OCI-LY1 (cell line): ENCODE results near the gene MAPK13.
A peak's percentile ranks its signal among the peaks of the same experiment; 100 is the strongest.

ENCODE experiments used
- H2AFZ ChIP-seq: fragments of 200-600 bp; sonication (generic), shearing (Covaris generic); 2 replicates; pipeline ENCODE4 v1.6.0; 2014; ENCODE audit warnings: antibody characterized with exemption, mild to moderate bottlenecking, low read length
- H3F3A ChIP-seq: fragments of 200-600 bp; sonication (generic), shearing (Covaris generic); 2 replicates; pipeline ENCODE4 v1.6.0; 2014; ENCODE audit warnings: mild to moderate bottlenecking, antibody characterized with exemption, low read length, moderate library complexity; ENCODE audit not compliant: insufficient read depth
- H3K27ac ChIP-seq: fragments of 200-600 bp; sonication (generic); 2 replicates; pipeline ENCODE4 v1.5.1; 2014; ENCODE audit warnings: low read length, mixed run types, mild to moderate bottlenecking, low read depth; ENCODE audit not compliant: poor library complexity, severe bottlenecking
- H3K27me3 ChIP-seq: fragments of 200-600 bp; sonication (generic); 2 replicates; pipeline ENCODE4 v1.6.0; 2014; ENCODE audit warnings: antibody characterized with exemption, mild to moderate bottlenecking, low read length, moderate library complexity; ENCODE audit not compliant: insufficient read depth
- H3K36me3 ChIP-seq: fragments of 200-600 bp; sonication (generic); 2 replicates; pipeline ENCODE4 v1.6.1; 2014; ENCODE audit warnings: mild to moderate bottlenecking, antibody characterized with exemption, low read length, moderate library complexity, mixed read lengths; ENCODE audit not compliant: insufficient read depth
- H3K4me1 ChIP-seq: fragments of 200-600 bp; sonication (generic); 2 replicates; pipeline ENCODE4 v1.5.1; 2014; ENCODE audit warnings: mild to moderate bottlenecking, low read length, moderate library complexity; ENCODE audit not compliant: insufficient read depth, severe bottlenecking
- H3K4me2 ChIP-seq: fragments of 200-600 bp; sonication (generic), shearing (Covaris generic); 2 replicates; pipeline ENCODE4 v1.6.1; 2014; ENCODE audit warnings: low read length
- H3K4me3 ChIP-seq: fragments of 200-600 bp; sonication (generic); 2 replicates; pipeline ENCODE4 v1.5.1; 2014; ENCODE audit warnings: low read length, low read depth, mild to moderate bottlenecking, mixed read lengths; ENCODE audit not compliant: poor library complexity, severe bottlenecking
- H3K79me2 ChIP-seq: fragments of 200-600 bp; shearing (Covaris generic); 2 replicates; pipeline ENCODE4 v1.6.1; 2016; ENCODE audit warnings: mixed run types, low read length, mixed read lengths; ENCODE audit not compliant: insufficient read depth
- H3K9ac ChIP-seq: fragments of 200-600 bp; sonication (generic), shearing (Covaris generic); 2 replicates; pipeline ENCODE4 v1.6.1; 2014; ENCODE audit warnings: mild to moderate bottlenecking, low read length, mixed read lengths
- H3K9me2 ChIP-seq: fragments of 200-600 bp; sonication (generic), shearing (Covaris generic); 2 replicates; pipeline ENCODE4 v1.6.1; 2014; ENCODE audit warnings: low read depth, mild to moderate bottlenecking, low read length, mixed read lengths
- H3K9me3 ChIP-seq: fragments of 200-600 bp; shearing (Covaris generic); 2 replicates; pipeline ENCODE4 v1.6.1; 2014; ENCODE audit warnings: low read length, mixed read lengths
- H4K20me1 ChIP-seq: fragments of 200-600 bp; sonication (generic), shearing (Covaris generic); 2 replicates; pipeline ENCODE4 v1.6.0; 2016; ENCODE audit warnings: mild to moderate bottlenecking, low read length; ENCODE audit not compliant: insufficient read depth
- EZH2 ChIP-seq: fragments of 200-600 bp; sonication (generic), shearing (Covaris generic); IDR thresholded peaks from 2 replicates; pipeline ENCODE4 v1.8.0; 2017; ENCODE audit warnings: borderline replicate concordance, mixed run types, mild to moderate bottlenecking, antibody characterized with exemption, low read length, moderate library complexity, mixed read lengths
- TF ChIP-seq, protein P1 (sequence below): fragments of 200-600 bp; sonication (generic), shearing (Covaris generic); IDR thresholded peaks from 2 replicates; pipeline ENCODE4 v1.5.1; 2017; ENCODE audit warnings: mild to moderate bottlenecking, antibody characterized with exemption, low read length, moderate library complexity, mixed read lengths

The MAPK13 gene

DNA sequence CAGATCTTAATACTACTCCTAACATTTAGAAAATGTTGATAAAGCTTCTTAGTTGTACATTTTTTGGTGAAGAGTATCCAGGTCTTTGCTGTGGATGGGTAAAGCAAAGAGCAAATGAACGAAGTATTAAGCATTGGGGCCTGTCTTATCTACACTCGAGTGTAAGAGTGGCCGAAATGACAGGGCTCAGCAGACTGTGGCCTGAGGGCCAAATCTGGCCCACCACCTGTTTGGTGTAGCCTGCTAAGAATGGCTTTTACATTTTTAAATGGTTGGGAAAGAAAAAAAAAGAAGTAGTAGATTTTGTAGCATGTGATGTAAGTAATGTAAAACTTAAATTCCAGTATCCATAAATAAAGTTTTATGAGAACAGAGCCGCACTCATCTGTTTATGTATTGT, 19.4 kb upstream of the MAPK13 start:
- Histone ChIP-seq H3K4me1 (peaks cover 73% of the 10 kb centered on the region), H3K9ac (no peak overlapping the region), H3K79me2 (no peaks in the 10 kb centered on the region), H3K27me3 (no peaks in the 10 kb centered on the region), H4K20me1 (no peaks in the 10 kb centered on the region), H3K9me2 (no peaks in the 10 kb centered on the region), H3K27ac (peak overlapping the region; percentile 90), H3K4me2 (no peak overlapping the region), H3K4me3 (no peak overlapping the region), H3K9me3 (no peaks in the 10 kb centered on the region), H3F3A (no peaks in the 10 kb centered on the region), H2AFZ (no peak overlapping the region), H3K36me3 (peaks cover 18% of the 10 kb centered on the region; the same call in 1 of the 2 replicates)
- no peak for TF ChIP-seq EZH2
- TF ChIP-seq, protein P1, sequence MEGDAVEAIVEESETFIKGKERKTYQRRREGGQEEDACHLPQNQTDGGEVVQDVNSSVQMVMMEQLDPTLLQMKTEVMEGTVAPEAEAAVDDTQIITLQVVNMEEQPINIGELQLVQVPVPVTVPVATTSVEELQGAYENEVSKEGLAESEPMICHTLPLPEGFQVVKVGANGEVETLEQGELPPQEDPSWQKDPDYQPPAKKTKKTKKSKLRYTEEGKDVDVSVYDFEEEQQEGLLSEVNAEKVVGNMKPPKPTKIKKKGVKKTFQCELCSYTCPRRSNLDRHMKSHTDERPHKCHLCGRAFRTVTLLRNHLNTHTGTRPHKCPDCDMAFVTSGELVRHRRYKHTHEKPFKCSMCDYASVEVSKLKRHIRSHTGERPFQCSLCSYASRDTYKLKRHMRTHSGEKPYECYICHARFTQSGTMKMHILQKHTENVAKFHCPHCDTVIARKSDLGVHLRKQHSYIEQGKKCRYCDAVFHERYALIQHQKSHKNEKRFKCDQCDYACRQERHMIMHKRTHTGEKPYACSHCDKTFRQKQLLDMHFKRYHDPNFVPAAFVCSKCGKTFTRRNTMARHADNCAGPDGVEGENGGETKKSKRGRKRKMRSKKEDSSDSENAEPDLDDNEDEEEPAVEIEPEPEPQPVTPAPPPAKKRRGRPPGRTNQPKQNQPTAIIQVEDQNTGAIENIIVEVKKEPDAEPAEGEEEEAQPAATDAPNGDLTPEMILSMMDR, result no peak

DNA sequence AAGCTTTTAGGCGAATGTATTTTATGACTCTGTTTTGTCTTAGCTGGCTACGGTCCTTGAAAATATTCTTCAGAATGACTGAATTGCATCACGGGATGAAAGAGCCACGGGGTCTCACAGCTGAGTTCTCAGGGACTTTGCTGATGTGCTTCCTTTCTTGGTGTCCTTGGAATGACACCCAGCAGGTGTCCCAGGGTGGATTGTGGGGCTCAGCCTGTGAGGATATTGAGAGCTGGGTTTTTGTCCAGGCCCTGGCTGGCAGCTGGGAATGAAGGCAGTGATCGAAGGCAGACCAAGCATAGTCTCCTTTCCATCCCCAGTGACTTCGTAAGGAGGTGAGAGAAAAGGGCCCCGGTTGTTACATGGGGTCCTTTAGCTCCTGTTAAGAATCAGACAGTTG, 18.8 kb upstream of the MAPK13 start:
- Histone ChIP-seq H3F3A (no peaks in the 10 kb centered on the region), H3K36me3 (peaks cover 16% of the 10 kb centered on the region; the same call in 1 of the 2 replicates), H3K4me2 (no peak overlapping the region), H3K9me2 (no peaks in the 10 kb centered on the region), H3K9me3 (no peaks in the 10 kb centered on the region), H3K27me3 (no peaks in the 10 kb centered on the region), H3K4me1 (peaks cover 80% of the 10 kb centered on the region), H3K79me2 (no peaks in the 10 kb centered on the region), H4K20me1 (no peaks in the 10 kb centered on the region), H3K4me3 (no peak overlapping the region), H3K27ac (peak overlapping the region; percentile 90), H2AFZ (no peak overlapping the region), H3K9ac (no peak overlapping the region)
- no peak for TF ChIP-seq EZH2
- TF ChIP-seq, protein P1, result no peak

DNA sequence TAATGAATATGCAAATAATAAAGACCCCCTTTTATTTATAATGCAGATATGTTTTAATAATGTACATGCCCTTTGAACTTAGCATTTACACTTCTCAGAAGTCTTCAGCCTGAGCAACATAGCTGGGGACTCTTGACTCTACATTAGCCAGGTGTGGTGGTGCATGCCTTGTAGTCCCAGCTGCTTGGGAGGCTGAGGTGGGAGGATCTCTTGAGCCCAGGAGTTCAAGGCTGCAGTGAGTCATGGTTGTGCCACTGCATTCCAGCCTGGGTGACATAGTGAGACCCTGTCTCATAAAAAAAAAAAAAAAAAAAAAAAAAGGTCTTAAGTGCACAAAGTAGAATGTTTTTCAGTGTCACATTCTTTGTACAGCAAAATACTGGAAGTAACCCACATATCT, 17.3 kb upstream of the MAPK13 start:
- no peaks in the 10 kb centered on the region for H4K20me1 ChIP-seq
- H3K9me3 ChIP-seq, result no peaks in the 10 kb centered on the region
- H3K4me2 ChIP-seq, result no peak overlapping the region
- H3F3A ChIP-seq, result no peaks in the 10 kb centered on the region
- peak overlapping the region; percentile 91 for H3K27ac ChIP-seq
- H3K4me3 ChIP-seq, result no peak overlapping the region
- H3K9me2 ChIP-seq, result no peaks in the 10 kb centered on the region
- no peaks in the 10 kb centered on the region for H3K79me2 ChIP-seq
- no peak overlapping the region for H2AFZ ChIP-seq
- no peak for TF ChIP-seq EZH2
- TF ChIP-seq, protein P1, result no peak
- peaks cover 7% of the 10 kb centered on the region; the same call in 1 of the 2 replicates for H3K36me3 ChIP-seq
- H3K27me3 ChIP-seq, result no peaks in the 10 kb centered on the region
- H3K4me1 ChIP-seq, result peaks cover 76% of the 10 kb centered on the region
- no peak overlapping the region for H3K9ac ChIP-seq
